C4-2B (cell line): ENCODE data around the gene MAP3K5.

ENCODE experiments used
- CTCF ChIP-seq: fragments of 450-650 bp; conservative IDR thresholded peaks from 2 replicates; pipeline ENCODE4 v1.5.1; 2017; ENCODE audit warnings: mild to moderate bottlenecking
- ZFX ChIP-seq: fragments of 450-650 bp; IDR thresholded peaks from 2 replicates; pipeline ENCODE4 v1.6.1; 2017

- no peak for TF ChIP-seq CTCF
- no peak for TF ChIP-seq ZFX
Measured at GRCh38 chr6:136734977-136735376, 57.3 kb downstream of the MAP3K5 start.
